Neuronal stem cell (in vitro differentiated cells): ENCODE measurements around the gene KLHL10. TPM values are rescaled to one million over a fixed set of nuclear protein-coding genes. Genes with fewer than 3 reads are reported as not detected.

Source experiments
- small RNA-seq: library from polyadenylated mRNA; stranded (forward); fragments of <200 nt; extraction: miRNeasy Mini kit (QIAGEN cat#:217004); gene quantifications from one replicate; pipeline ENCODE3, GENCODE V24; 2013; ENCODE audit not compliant: insufficient read depth

The KLHL10 gene

Small RNA genes lying within 50 kb of the gene (small RNA-seq; reads per million reads assigned to genes)
- gene AC125257.2: not detected
